ENCODE results near the gene GMEB1. TPM values are rescaled to one million over a fixed set of nuclear protein-coding genes. Genes with fewer than 3 reads are reported as not detected.
A peak's percentile ranks its signal among the peaks of the same experiment; 100 is the strongest.
"Not testable (repeated sequence)": the region's sequence is repeated elsewhere in the genome, so short reads cannot be mapped to it uniquely, and the experiment has no call there.

Gene GMEB1
- total RNA-seq, 1 donor from 2014 or later: 9.9 TPM

DNA sequence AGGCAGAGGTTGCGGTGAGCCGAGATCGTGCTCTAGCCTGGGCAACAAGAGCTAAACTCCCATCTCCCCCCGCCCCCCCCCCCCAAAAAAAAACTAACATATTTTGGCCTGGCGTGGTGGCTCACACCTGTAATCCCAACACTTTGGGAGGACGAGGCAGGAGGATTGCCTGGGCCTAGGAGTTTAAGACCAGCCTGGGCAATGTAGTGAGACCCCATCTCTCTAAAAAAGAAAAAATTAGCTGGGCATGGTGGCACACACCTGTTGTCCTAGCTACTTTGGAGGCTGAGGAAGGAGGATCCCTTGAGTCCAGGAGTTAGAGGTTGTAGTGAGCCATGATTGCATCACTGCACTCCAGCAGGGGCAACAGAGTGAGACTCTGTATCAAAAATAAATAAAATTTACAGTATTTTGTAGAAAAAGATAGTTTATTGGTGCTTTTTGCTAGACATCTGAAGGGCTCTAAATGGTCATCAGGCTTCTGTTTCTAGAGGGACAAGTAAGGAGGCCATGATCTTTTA is 77.1 kb downstream of the GMEB1 start:
- Histone ChIP-seq H3K27me3 (ENCODE audit: control insufficient read depth, insufficient read depth, low read length) (no peaks in the 10 kb centered on the region), H3K36me3 (ENCODE audit: control insufficient read depth, insufficient read depth, low read length) (peaks cover 3% of the 10 kb centered on the region), H3K4me3 (ENCODE audit: low read depth, low read length) (no peak overlapping the region)
- TF ChIP-seq, protein P1, sequence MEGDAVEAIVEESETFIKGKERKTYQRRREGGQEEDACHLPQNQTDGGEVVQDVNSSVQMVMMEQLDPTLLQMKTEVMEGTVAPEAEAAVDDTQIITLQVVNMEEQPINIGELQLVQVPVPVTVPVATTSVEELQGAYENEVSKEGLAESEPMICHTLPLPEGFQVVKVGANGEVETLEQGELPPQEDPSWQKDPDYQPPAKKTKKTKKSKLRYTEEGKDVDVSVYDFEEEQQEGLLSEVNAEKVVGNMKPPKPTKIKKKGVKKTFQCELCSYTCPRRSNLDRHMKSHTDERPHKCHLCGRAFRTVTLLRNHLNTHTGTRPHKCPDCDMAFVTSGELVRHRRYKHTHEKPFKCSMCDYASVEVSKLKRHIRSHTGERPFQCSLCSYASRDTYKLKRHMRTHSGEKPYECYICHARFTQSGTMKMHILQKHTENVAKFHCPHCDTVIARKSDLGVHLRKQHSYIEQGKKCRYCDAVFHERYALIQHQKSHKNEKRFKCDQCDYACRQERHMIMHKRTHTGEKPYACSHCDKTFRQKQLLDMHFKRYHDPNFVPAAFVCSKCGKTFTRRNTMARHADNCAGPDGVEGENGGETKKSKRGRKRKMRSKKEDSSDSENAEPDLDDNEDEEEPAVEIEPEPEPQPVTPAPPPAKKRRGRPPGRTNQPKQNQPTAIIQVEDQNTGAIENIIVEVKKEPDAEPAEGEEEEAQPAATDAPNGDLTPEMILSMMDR (IDR thresholded peaks at IDR 0.05; ENCODE audit: insufficient read depth, low read length, poor library complexity, severe bottlenecking): no peak
- no peak for DNase-seq (ENCODE audit: low read depth)

DNA sequence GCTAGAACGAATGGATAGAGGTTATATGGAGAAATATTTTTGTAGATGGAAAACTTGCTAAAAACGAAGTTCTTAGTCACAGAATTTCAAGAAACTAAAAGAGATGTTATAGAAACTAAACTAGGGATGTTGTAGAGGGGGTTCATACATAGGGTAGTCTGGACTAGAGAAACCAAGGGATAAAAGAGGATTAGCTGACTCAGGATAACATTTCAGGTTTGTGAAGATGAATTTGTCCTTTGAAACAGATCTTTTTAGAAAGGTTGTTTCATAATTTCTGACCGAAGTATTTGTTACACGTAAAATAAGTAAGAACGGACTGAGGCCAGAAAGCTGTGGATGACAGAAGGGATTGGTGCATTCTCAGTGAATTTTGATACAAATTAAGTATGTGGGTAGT is 81.7 kb downstream of the GMEB1 start:
- Histone ChIP-seq H3K27me3 (ENCODE audit: control insufficient read depth, insufficient read depth, low read length) (no peaks in the 10 kb centered on the region), H3K36me3 (ENCODE audit: control insufficient read depth, insufficient read depth, low read length) (peaks cover 2% of the 10 kb centered on the region), H3K4me3 (ENCODE audit: low read depth, low read length) (no peak overlapping the region)
- DNase-seq (ENCODE audit: low read depth): no peak
- TF ChIP-seq, protein P1 (IDR thresholded peaks at IDR 0.05; ENCODE audit: insufficient read depth, low read length, poor library complexity, severe bottlenecking): no peak

DNA sequence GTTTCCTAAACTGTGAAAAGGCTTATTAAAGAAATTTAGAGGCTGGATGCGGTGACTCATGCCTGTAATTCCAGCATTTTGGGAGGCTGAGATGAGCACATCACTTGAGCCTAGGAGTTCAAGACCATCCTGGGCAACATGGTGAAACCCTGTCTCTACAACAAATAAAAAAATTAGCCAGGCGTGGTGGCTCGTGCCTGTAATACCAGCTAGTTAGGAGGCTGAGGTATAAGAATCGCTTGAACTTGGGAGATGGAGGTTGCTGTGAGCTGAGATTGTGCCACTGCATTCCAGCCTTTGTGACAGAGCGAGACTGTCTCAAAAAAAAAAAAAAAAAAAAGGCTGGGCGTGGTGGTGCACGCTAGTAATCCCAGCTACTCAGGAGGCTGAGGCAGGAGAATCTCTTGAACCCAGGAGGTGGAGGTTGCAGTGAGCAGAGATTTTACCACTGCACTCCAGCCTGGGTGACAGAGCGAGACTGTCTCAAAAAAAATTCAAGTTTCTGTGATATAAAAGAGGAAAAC is 82.2 kb downstream of the GMEB1 start:
- DNase-seq (ENCODE audit: low read depth); H3K27me3 ChIP-seq (ENCODE audit: control insufficient read depth, insufficient read depth, low read length); H3K4me3 ChIP-seq (ENCODE audit: low read depth, low read length); H3K36me3 ChIP-seq (ENCODE audit: control insufficient read depth, insufficient read depth, low read length): not testable (repeated sequence)

DNA sequence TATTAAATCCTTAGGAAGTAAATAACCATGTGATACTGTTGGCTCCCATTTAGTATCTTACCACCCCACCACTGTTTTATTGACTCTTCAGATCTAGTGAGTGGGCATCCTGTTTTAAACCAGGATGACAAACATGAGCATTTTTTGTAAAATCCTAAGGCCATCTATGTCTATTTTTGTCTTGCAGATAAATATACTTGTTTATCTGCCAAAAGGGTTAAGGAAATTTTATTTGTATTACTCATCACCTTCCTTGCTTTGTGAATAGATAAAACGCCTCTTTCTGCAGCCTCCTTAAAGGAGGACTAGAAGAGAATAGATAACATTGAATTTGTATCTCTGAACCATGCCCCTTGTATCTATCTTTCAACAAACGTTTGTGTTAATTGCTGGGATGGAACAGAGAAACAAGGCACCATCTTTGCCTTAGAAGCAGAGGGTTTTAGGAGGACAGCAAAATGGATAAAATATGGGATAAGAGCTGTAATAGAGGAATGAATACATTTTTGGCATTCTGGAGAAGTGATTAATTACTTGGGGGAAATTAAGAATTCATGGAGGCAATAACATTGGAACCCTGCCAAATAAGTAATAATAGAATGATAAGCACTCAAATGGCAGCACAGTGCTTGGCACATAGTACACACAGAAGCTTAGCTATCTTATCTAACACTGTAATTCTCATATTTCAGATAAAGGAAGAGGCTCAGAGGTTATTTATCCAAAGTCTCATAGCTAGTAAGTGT is 82.9 kb downstream of the GMEB1 start:
- Histone ChIP-seq H3K4me3 (ENCODE audit: low read depth, low read length) (no peak overlapping the region), H3K36me3 (ENCODE audit: control insufficient read depth, insufficient read depth, low read length) (no peaks in the 10 kb centered on the region), H3K27me3 (ENCODE audit: control insufficient read depth, insufficient read depth, low read length) (no peaks in the 10 kb centered on the region)
- TF ChIP-seq, protein P1 (IDR thresholded peaks at IDR 0.05; ENCODE audit: insufficient read depth, low read length, poor library complexity, severe bottlenecking): no peak
- no peak for DNase-seq (ENCODE audit: low read depth)

DNA sequence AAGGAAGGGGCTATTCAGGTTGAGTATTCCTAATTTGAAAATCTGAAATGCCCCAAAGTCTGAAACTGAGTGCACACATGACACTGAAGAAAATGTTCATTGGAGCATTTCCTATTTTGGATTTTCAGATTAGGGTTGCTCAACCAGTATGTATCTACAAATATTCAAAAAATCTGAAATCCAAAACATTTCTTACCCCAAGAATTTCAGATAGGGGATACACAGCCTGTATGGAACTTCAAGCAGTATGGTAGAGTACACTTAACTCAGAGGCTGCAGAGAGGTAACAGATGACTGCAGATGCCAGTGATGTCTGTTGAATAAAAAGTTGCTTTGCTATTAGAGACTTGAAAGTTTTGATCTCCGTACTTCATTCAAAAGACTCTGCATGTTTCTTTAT is 87.1 kb downstream of the GMEB1 start:
- Histone ChIP-seq H3K27me3 (ENCODE audit: control insufficient read depth, insufficient read depth, low read length) (no peaks in the 10 kb centered on the region), H3K4me3 (ENCODE audit: low read depth, low read length) (no peak overlapping the region), H3K36me3 (ENCODE audit: control insufficient read depth, insufficient read depth, low read length) (no peaks in the 10 kb centered on the region)
- DNase-seq (ENCODE audit: low read depth): no peak
- TF ChIP-seq, protein P1 (IDR thresholded peaks at IDR 0.05; ENCODE audit: insufficient read depth, low read length, poor library complexity, severe bottlenecking): no peak

DNA sequence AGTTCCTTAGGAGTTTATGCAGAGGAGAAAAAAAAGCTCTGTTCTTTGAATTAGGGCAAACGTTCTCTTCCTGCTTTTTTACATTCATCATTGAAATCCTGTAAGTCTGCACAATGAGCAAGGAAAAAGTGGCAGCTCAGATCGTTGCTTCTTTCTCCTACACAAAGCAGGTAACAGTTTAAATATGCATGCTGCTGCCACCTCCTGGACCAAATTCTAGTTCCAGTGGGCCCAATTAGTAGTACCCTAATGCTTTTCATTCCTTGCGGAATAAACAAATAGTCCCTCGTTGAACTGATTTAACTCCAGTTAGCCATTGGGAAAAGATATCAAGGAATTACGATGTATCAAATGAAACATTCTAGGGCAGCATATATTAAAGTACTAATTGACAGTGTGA is 88.3 kb downstream of the GMEB1 start:
- TF ChIP-seq, protein P1 (IDR thresholded peaks at IDR 0.05; ENCODE audit: insufficient read depth, low read length, poor library complexity, severe bottlenecking): peak; percentile 10
- Histone ChIP-seq H3K4me3 (ENCODE audit: low read depth, low read length) (no peak overlapping the region), H3K36me3 (ENCODE audit: control insufficient read depth, insufficient read depth, low read length) (no peaks in the 10 kb centered on the region), H3K27me3 (ENCODE audit: control insufficient read depth, insufficient read depth, low read length) (no peaks in the 10 kb centered on the region)
- no peak for DNase-seq (ENCODE audit: low read depth)

All from kidney epithelial cell (primary cell).